Body of pancreas (tissue), 4 donors: ENCODE results near the gene GSTT2B. TPM values are rescaled to one million over a fixed set of nuclear protein-coding genes. Genes with fewer than 3 reads are reported as not detected.
"Not testable (repeated sequence)": the region's sequence is repeated elsewhere in the genome, so short reads cannot be mapped to it uniquely, and the experiment has no call there.

ENCODE experiments used
- ATAC-seq: fragments of 150-250 bp; one replicate; pipeline ENCODE4 v1.9.1; 2016
- DNase-seq, 4 donors: peaks; one replicate each; pipeline ENCODE4 v3.0.0-alpha.2; 2019
- H3K27ac ChIP-seq, 4 donors: fragments of 200-600 bp; sonication (generic); 1 replicate in 3 of 4; 2 replicates in 1 of 4; pipeline versions ENCODE4 v1.5.1 to v1.6.1; 2016 to 2019; ENCODE audit warnings: mild to moderate bottlenecking in 1 of 4, mixed read lengths in 1 of 4, moderate library complexity in 1 of 4
- H3K27me3 ChIP-seq, 2 donors: fragments of 200-600 bp; sonication (generic); one replicate each; pipeline ENCODE4 v1.6.0; 2016; ENCODE audit warnings: mild to moderate bottlenecking in 1 of 2
- H3K36me3 ChIP-seq, 2 donors: fragments of 200-600 bp; sonication (generic); replicated peaks in 1 of 2; 2 replicates each; pipeline ENCODE4 v1.5.1; 2016; ENCODE audit warnings: low read depth in 2 of 2; ENCODE audit not compliant: insufficient read depth in 1 of 2
- H3K4me1 ChIP-seq: fragments of 200-600 bp; sonication (generic); one replicate; pipeline ENCODE4 v1.6.0; 2016
- H3K4me3 ChIP-seq, 2 donors: fragments of 200-600 bp; sonication (generic); 1 replicate in 1 of 2; 2 replicates in 1 of 2; pipeline ENCODE4 v1.5.1; 2016 to 2019
- H3K9me3 ChIP-seq, 3 donors: fragments of 200-600 bp; sonication (generic); 1 replicate in 2 of 3; 2 replicates in 1 of 3; pipeline ENCODE4 v1.5.1; 2016
- CTCF ChIP-seq, 7 experiments: fragments of 450-650 bp in 4 of 7; fragments of 200-600 bp in 3 of 7; sonication (generic) in 3 of 7; IDR thresholded peaks; one replicate each; pipeline ENCODE4 v1.5.1; 2016 to 2019; ENCODE audit warnings: antibody characterized with exemption in 7 of 7
- POLR2A ChIP-seq, 3 donors: fragments of 450-650 bp; IDR thresholded peaks; one replicate each; pipeline ENCODE4 v1.6.1; 2016; ENCODE audit warnings: antibody characterized with exemption in 3 of 3, mild to moderate bottlenecking in 2 of 3
- WGBS, 2 donors: methylation state at CpG; one replicate each; pipeline ENCODE4 v1.1.5; 2017; 5-methylcytosine and 5-hydroxymethylcytosine counted together
- intact Hi-C: fragments of 100-400 bp; cut with DNase I; formaldehyde crosslinking; loops from one replicate; pipeline ENCODE4 v1.15.1; 2023
- total RNA-seq, 2 donors: library from RNA; depleted of rRNA; stranded (reverse); fragments of >200 nt; gene quantifications; one replicate each; pipeline ENCODE4 v1.1.0, GENCODE V29; 2016

GSTT2B gene
- total RNA-seq, 2 donors from 2014 or later: 8.3 to 16.5 TPM

GRCh38 chr22:23925020-23925606 is 35.9 kb downstream of the GSTT2B start:
- DNase-seq (no peak), ATAC-seq (no peak)
- Histone ChIP-seq H3K36me3 (no peaks in the 10 kb centered on the region), H3K27me3 (no peaks in the 10 kb centered on the region), H3K4me1 (no peaks in the 10 kb centered on the region), H3K9me3 (no peaks in the 10 kb centered on the region), H3K27ac (no peak overlapping the region), H3K4me3 (no peak overlapping the region)
- TF ChIP-seq CTCF (IDR thresholded peaks at IDR 0.05) (no peak), POLR2A (IDR thresholded peaks at IDR 0.05) (no peak)
- WGBS, 2 donors: 69 to 98% methylated on average over 5 to 6 of the region's 6 CpGs
- intact Hi-C loops: loop anchor here (5.0 kb wide), 1 partner anchor 47 kb away; the partner anchor contains the start of gene DDT

GRCh38 chr22:23922921-23923320 is 38.1 kb downstream of the GSTT2B start:
- 62 to 83% methylated on average over 2 of the region's 2 CpGs for WGBS, 2 donors
- intact Hi-C loops: no loop called here

GRCh38 chr22:23921586-23922201 is 39.3 kb downstream of the GSTT2B start:
- intact Hi-C loops, H3K36me3 ChIP-seq, H3K27me3 ChIP-seq, ATAC-seq, H3K9me3 ChIP-seq, H3K4me3 ChIP-seq, H3K4me1 ChIP-seq, DNase-seq: not testable (repeated sequence)
- H3K27ac ChIP-seq: peak overlapping the region in 1 of 4 donors; percentile 13
- WGBS, 2 donors: 88% methylated on average over 13 of the region's 13 CpGs

More at GRCh38 chr22:23922921-23923320, 38.1 kb downstream of the GSTT2B start:
- Histone ChIP-seq H3K4me1 (no peaks in the 10 kb centered on the region), H3K27me3 (no peaks in the 10 kb centered on the region), H3K4me3 (no peak overlapping the region), H3K36me3 (no peaks in the 10 kb centered on the region), H3K27ac (no peak overlapping the region), H3K9me3 (no peaks in the 10 kb centered on the region)
- ATAC-seq: no peak
- TF ChIP-seq CTCF (IDR thresholded peaks at IDR 0.05) (no peak), POLR2A (IDR thresholded peaks at IDR 0.05) (no peak)
- DNase-seq: no peak

- H3K36me3 ChIP-seq, ATAC-seq, DNase-seq, H3K4me3 ChIP-seq, H3K9me3 ChIP-seq, H3K27ac ChIP-seq, intact Hi-C loops, H3K27me3 ChIP-seq, H3K4me1 ChIP-seq: not testable (repeated sequence)
- WGBS, 2 donors: 80 to 88% methylated on average over 1 of the region's 1 CpG
Observed at GRCh38 chr22:23920267-23920611, 40.8 kb downstream of the GSTT2B start.

- H3K27me3 ChIP-seq: no peaks in the 10 kb centered on the region
- TF ChIP-seq POLR2A (IDR thresholded peaks at IDR 0.05) (no peak), CTCF (IDR thresholded peaks at IDR 0.05) (no peak)
- WGBS, 2 donors: 53 to 69% methylated on average over 3 of the region's 3 CpGs
- no peak for ATAC-seq
- no peaks in the 10 kb centered on the region for H3K36me3 ChIP-seq
- H3K9me3 ChIP-seq: no peaks in the 10 kb centered on the region
- no peak overlapping the region for H3K4me3 ChIP-seq
- no peak for DNase-seq
- H3K4me1 ChIP-seq: peaks cover 17% of the 10 kb centered on the region
- H3K27ac ChIP-seq: peak overlapping the region in 1 of 4 donors; percentile 15
- intact Hi-C loops: no loop called here
Observed at GRCh38 chr22:23915290-23915689, 45.7 kb downstream of the GSTT2B start.
